Right lobe of liver (tissue), 6 donors: ENCODE data around the gene HPSE. TPM values are rescaled to one million over a fixed set of nuclear protein-coding genes. Genes with fewer than 3 reads are reported as not detected.

Experiments used
- ATAC-seq, 4 donors: fragments of 200-7000 bp; cut with Tn5 transposase; one replicate each; pipeline ENCODE4 v1.9.1; 2020; ENCODE audit warnings: mild to moderate bottlenecking in 4 of 4, moderate library complexity in 4 of 4
- DNase-seq, 3 donors: peaks; one replicate each; pipeline ENCODE4 v3.0.0-alpha.2; 2020
- H3K27ac ChIP-seq, 3 donors: fragments of 200-600 bp; one replicate each; pipeline ENCODE4 v1.8.0; 2022
- H3K27me3 ChIP-seq, 2 donors: fragments of 200-600 bp; one replicate each; pipeline ENCODE4 v1.8.0; 2022
- H3K36me3 ChIP-seq, 4 donors: fragments of 200-600 bp; sonication (generic) in 1 of 4; one replicate each; pipeline versions ENCODE4 v1.5.1 to v1.8.0; 2017 to 2022; ENCODE audit warnings: control low read depth in 1 of 4
- H3K4me1 ChIP-seq, 4 donors: fragments of 200-600 bp; sonication (generic) in 1 of 4; one replicate each; pipeline versions ENCODE4 v1.5.1 to v1.8.0; 2017 to 2022; ENCODE audit warnings: control low read depth in 1 of 4
- H3K4me3 ChIP-seq, 3 donors: fragments of 200-600 bp; one replicate each; pipeline ENCODE4 v1.8.0; 2022
- H3K9me3 ChIP-seq, 4 donors: fragments of 200-600 bp; sonication (generic) in 1 of 4; one replicate each; pipeline versions ENCODE4 v1.5.1 to v1.8.0; 2017 to 2022; ENCODE audit warnings: control low read depth in 1 of 4
- CTCF ChIP-seq, 4 donors: fragments of 200-600 bp in 3 of 4; fragments of 450-650 bp in 1 of 4; IDR thresholded peaks; one replicate each; pipeline versions ENCODE4 v1.5.1 to v1.8.0; 2016 to 2022; ENCODE audit warnings: antibody characterized with exemption in 4 of 4, mild to moderate bottlenecking in 2 of 4
- POLR2A ChIP-seq: fragments of 450-650 bp; IDR thresholded peaks from one replicate; pipeline ENCODE4 v1.6.1; 2017; ENCODE audit warnings: antibody characterized with exemption, mild to moderate bottlenecking
- WGBS: methylation state at CpG from one replicate; pipeline ENCODE4 v1.1.6; 2018; ENCODE audit warnings: low coverage, low lambda C conversion rate; ENCODE audit not compliant: insufficient coverage; ENCODE audit errors: missing lambda C conversion rate; 5-methylcytosine and 5-hydroxymethylcytosine counted together
- intact Hi-C, 2 donors: fragments of 100-400 bp; cut with DNase I; formaldehyde crosslinking; loops; one replicate each; pipeline versions ENCODE4 v1.11.2 to v1.14.1; 2022
- total RNA-seq, 6 experiments: library from RNA; depleted of rRNA in 2 of 6; stranded (reverse); fragments of >200 nt in 2 of 6; fragmentation: NEBNext Ultra II Directional in 3 of 6; extraction: Animal tissue kit (Norgen Biotek cat#: 25700) in 3 of 6; gene quantifications; one replicate each; pipeline versions ENCODE4 v1.1.0 to v1.2.4, GENCODE V29; 2016 to 2023
- donor health status: DM: no; HTN: yes; CAD: no.
- donor health status: DM: no; HTN: no; CAD: no.
- donor health status: DM: no; HTN: no; CAD: no.
- donor health status: DM: no; HTN: yes; CAD: no.
- donor health status: DM: no; HTN: yes; CAD: no.

Gene HPSE
- total RNA-seq, 6 experiments from 2014 or later: 0.68 to 2.0 (median 1.2) TPM

GRCh38 chr4:83353516-83353915 is 18.9 kb upstream of the HPSE start:
- TF ChIP-seq POLR2A: no peak
- no peak for TF ChIP-seq CTCF (IDR thresholded peaks at IDR 0.05)
- DNase-seq (no peak), ATAC-seq (no peak)
- Histone ChIP-seq H3K27ac (no peak overlapping the region), H3K4me1 (no peaks in the 10 kb centered on the region), H3K4me3 (no peak overlapping the region), H3K9me3 (no peaks in the 10 kb centered on the region), H3K36me3 (no peaks in the 10 kb centered on the region), H3K27me3 (no peaks in the 10 kb centered on the region)
- intact Hi-C loops: no loop called here
- WGBS: 81% methylated on average over 1 of the region's 1 CpG

DNA sequence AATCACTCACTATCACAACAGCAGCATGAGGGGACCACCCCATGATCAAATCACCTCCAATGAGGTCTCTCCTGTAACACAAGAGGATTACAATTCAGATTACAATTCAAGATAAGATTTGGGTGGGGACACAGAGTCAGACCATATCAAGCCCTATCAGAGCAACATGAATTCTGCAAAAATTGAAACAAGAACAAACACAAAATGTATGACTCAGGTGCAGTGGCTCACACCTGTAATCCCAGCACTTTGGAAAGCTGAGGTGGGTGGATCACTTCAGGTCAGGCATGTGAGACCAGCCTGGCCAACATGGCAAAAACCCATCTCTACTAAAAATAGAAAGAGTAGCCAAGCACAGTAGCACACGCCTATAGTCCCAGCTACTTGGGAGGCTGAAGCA is 13.4 kb upstream of the HPSE start:
- 50% methylated on average over 1 of the region's 1 CpG for WGBS
- Histone ChIP-seq H3K27me3 (no peaks in the 10 kb centered on the region), H3K4me3 (no peak overlapping the region), H3K4me1 (no peaks in the 10 kb centered on the region), H3K27ac (no peak overlapping the region), H3K9me3 (no peaks in the 10 kb centered on the region), H3K36me3 (no peaks in the 10 kb centered on the region)
- no peak for TF ChIP-seq POLR2A
- no peak for TF ChIP-seq CTCF (IDR thresholded peaks at IDR 0.05)
- no peak for DNase-seq
- no peak for ATAC-seq
- intact Hi-C loops: no loop called here

DNA sequence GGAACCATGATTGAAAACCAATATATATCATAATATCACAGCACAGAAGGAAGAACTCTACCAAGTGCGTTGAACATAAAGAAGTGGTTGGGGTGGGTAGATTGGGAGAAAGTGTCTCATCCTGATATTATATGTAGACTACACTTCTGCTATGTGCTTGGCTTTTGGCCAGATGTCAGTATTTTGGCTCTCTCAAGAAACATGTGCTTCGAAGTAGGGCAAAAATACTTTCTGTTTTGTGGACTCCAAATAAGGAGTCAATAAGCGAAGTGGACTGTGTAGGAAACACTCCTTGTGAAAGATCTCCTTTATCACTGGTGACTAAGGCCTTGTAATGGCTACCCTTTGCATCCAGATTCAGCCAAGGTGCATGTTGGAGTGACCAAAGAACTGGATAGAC is 7.8 kb upstream of the HPSE start:
- TF ChIP-seq CTCF (IDR thresholded peaks at IDR 0.05) (no peak), POLR2A (no peak)
- ATAC-seq: no peak
- intact Hi-C loops: no loop called here

GRCh38 chr4:83340692-83341343 is 6.2 kb upstream of the HPSE start:
- H3K36me3 ChIP-seq: no peaks in the 10 kb centered on the region
- no peak for ATAC-seq
- intact Hi-C loops: no loop called here
- WGBS: 18% methylated on average over 2 of the region's 2 CpGs
- no peak for DNase-seq
- no peaks in the 10 kb centered on the region for H3K9me3 ChIP-seq
- H3K27me3 ChIP-seq: no peaks in the 10 kb centered on the region
- H3K4me3 ChIP-seq: no peak overlapping the region
- no peak overlapping the region for H3K27ac ChIP-seq
- H3K4me1 ChIP-seq: no peaks in the 10 kb centered on the region
- TF ChIP-seq POLR2A (no peak), CTCF (IDR thresholded peaks at IDR 0.05) (no peak)

More for the DNA sequence above, 7.8 kb upstream of the HPSE start:
- WGBS: 79% methylated on average over 2 of the region's 3 CpGs
- H3K36me3 ChIP-seq: no peaks in the 10 kb centered on the region
- no peaks in the 10 kb centered on the region for H3K4me1 ChIP-seq
- no peak for DNase-seq
- no peaks in the 10 kb centered on the region for H3K27me3 ChIP-seq
- no peak overlapping the region for H3K27ac ChIP-seq
- H3K4me3 ChIP-seq: no peak overlapping the region
- H3K9me3 ChIP-seq: no peaks in the 10 kb centered on the region

GRCh38 chr4:83339573-83339972 is 4.9 kb upstream of the HPSE start:
- H3K4me1 ChIP-seq: no peaks in the 10 kb centered on the region
- H3K27me3 ChIP-seq: no peaks in the 10 kb centered on the region
- H3K36me3 ChIP-seq: no peaks in the 10 kb centered on the region
- DNase-seq: no peak
- intact Hi-C loops: no loop called here
- ATAC-seq: no peak
- no peak for TF ChIP-seq CTCF (IDR thresholded peaks at IDR 0.05)
- TF ChIP-seq POLR2A: no peak
- H3K27ac ChIP-seq: no peak overlapping the region
- 73% methylated on average over 6 of the region's 6 CpGs for WGBS
- no peak overlapping the region for H3K4me3 ChIP-seq
- H3K9me3 ChIP-seq: no peaks in the 10 kb centered on the region
